ENCODE data around the gene FAM200B. TPM values are rescaled to one million over a fixed set of nuclear protein-coding genes. Genes with fewer than 3 reads are reported as not detected.

The FAM200B gene
- total RNA-seq, 2 donors from 2014 or later: 38.9 to 52.5 TPM

DNA sequence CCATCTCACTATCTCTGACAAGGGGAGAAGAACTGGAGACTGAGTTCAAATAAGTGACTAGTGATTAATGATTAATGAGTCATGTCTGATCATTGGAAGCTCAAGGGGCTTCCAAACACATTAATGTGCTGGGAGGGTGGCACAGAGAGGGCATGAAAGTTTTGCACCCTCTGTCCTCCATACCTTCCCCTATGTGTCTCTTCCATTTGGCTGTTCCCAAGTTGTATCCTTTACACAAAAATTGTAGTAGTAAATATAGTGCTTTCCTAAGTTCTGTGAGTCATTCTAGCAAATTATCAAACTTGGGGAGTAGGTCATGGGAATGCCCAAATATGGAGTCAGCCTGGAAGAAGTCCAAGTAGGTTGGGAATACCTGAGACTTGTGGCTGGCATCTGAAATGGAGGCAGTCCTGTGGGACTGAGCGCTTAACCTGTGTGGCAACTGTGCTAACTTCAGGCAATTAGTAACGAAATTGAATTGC lies 4.1 kb upstream of the FAM200B start:
- intact Hi-C loops (cut with DNase I): no loop called here
- no peak for DNase-seq (ENCODE audit: low spot score)

DNA sequence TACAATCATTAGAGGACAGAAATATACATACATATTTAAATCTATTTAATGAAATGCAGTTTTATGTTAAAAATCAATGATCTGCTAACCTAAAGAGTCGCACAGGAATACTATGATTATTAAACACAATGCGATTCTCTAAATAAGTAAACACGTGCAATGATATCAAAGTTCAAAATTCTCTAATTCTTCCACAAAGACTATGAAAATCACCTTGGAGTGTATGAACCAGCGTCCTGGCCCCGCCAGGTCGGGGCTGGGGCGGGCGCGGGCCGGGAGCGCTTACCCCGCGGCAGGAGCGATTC lies 608 bp upstream of the FAM200B start:
- Histone ChIP-seq H3K4me3 (peak overlapping the region; percentile 61 to 62), H3K27me3 (replicated peaks; ENCODE audit: insufficient read depth) (no peaks in the 10 kb centered on the region), H3K36me3 (no peaks in the 10 kb centered on the region), H3K27ac (peak overlapping the region; percentile 84 to 86), H3K9me3 (no peaks in the 10 kb centered on the region), H3K4me1 (replicated peaks) (peaks cover 3% of the 10 kb centered on the region)
- intact Hi-C loops (cut with DNase I): no loop called here
- WGBS: under 1% methylated on average over 13 of the region's 14 CpGs
- TF ChIP-seq POLR2A (IDR thresholded peaks at IDR 0.05): no peak
- TF ChIP-seq, protein P1, sequence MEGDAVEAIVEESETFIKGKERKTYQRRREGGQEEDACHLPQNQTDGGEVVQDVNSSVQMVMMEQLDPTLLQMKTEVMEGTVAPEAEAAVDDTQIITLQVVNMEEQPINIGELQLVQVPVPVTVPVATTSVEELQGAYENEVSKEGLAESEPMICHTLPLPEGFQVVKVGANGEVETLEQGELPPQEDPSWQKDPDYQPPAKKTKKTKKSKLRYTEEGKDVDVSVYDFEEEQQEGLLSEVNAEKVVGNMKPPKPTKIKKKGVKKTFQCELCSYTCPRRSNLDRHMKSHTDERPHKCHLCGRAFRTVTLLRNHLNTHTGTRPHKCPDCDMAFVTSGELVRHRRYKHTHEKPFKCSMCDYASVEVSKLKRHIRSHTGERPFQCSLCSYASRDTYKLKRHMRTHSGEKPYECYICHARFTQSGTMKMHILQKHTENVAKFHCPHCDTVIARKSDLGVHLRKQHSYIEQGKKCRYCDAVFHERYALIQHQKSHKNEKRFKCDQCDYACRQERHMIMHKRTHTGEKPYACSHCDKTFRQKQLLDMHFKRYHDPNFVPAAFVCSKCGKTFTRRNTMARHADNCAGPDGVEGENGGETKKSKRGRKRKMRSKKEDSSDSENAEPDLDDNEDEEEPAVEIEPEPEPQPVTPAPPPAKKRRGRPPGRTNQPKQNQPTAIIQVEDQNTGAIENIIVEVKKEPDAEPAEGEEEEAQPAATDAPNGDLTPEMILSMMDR (IDR thresholded peaks at IDR 0.05): no peak
- no peak for TF ChIP-seq POLR2AphosphoS5 (IDR thresholded peaks at IDR 0.05)
- no peak for DNase-seq (ENCODE audit: low spot score)

More for the DNA sequence above, 4.1 kb upstream of the FAM200B start:
- no peaks in the 10 kb centered on the region for H3K27me3 ChIP-seq (replicated peaks; ENCODE audit: insufficient read depth)
- no peak overlapping the region for H3K4me3 ChIP-seq
- no peaks in the 10 kb centered on the region for H3K4me1 ChIP-seq (replicated peaks)
- H3K27ac ChIP-seq: no peak overlapping the region
- WGBS: 87% methylated on average over 2 of the region's 2 CpGs
- H3K36me3 ChIP-seq: no peaks in the 10 kb centered on the region
- no peaks in the 10 kb centered on the region for H3K9me3 ChIP-seq
- TF ChIP-seq POLR2A (IDR thresholded peaks at IDR 0.05): no peak

DNA sequence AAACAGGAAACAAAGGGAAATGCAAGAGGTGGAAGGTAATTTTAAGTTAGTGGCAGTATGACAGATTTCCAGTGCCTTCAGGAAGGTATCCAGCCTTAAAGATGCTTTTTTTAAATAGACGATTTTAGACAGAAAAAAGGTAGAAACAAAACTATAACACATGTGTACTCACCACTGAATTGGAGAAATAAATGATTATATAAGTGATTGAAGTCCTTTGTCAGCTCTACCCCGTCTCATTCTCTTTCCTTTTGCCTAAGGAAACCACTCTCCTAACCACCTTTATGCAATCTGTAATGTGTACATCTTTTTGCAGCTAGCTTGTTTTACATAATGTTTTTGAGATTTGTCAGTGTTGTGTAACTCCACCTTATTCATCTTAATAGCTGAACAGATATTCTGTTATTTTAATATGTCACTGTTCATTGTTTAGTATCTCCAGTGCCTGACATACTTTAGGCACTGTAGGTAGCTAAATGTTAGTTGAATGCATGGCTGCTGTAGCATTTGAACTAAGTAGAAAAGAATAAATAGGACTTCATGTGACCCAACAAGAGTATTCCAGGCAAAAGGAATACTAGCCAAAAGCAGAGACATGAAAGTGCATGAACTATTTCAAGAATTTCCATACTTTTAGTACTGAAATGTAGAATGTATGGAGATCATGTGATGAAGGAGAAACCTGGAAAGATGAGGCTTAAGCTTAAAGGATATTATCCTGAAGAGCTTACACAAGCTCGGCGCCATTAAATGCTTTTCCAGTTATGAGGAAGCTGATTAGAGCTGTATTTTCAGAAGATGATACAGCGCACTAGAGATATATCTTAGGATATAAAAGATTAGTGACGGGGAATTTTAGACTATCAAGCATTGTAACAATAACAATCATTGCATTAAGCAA lies 865 bp downstream of the FAM200B start:
- H3K27me3 ChIP-seq (replicated peaks; ENCODE audit: insufficient read depth): no peaks in the 10 kb centered on the region
- WGBS: 39% methylated on average over 6 of the region's 6 CpGs
- DNase-seq (ENCODE audit: low spot score): no peak
- peak overlapping the region; percentile 84 to 86 for H3K27ac ChIP-seq
- peaks cover 3% of the 10 kb centered on the region for H3K4me1 ChIP-seq (replicated peaks)
- H3K36me3 ChIP-seq: no peaks in the 10 kb centered on the region
- H3K4me3 ChIP-seq: peak overlapping the region; percentile 61 to 62
- intact Hi-C loops (cut with DNase I): no loop called here
- TF ChIP-seq, protein P1 (IDR thresholded peaks at IDR 0.05): no peak
- no peak for TF ChIP-seq POLR2AphosphoS5 (IDR thresholded peaks at IDR 0.05)
- no peak for TF ChIP-seq POLR2A (IDR thresholded peaks at IDR 0.05)
- H3K9me3 ChIP-seq: no peaks in the 10 kb centered on the region

DNA sequence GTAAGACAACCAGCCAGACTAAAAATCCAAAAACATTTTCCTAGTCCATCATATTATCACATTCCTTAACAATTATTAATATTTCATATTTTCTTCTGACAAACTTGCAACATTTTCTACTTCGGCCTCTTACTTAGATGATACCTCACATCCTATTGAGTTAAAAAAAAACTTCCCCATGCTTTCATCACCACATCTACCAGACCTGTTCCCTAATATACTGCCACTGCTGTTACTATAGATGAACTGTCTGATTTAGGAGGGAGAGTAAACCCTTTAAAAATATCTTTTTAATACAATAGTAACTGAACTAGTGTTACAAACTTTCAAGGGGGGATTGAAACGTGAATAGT lies 1.5 kb downstream of the FAM200B start:
- Histone ChIP-seq H3K4me3 (no peak overlapping the region), H3K27me3 (replicated peaks; ENCODE audit: insufficient read depth) (no peaks in the 10 kb centered on the region), H3K9me3 (no peaks in the 10 kb centered on the region), H3K27ac (no peak overlapping the region), H3K36me3 (no peaks in the 10 kb centered on the region), H3K4me1 (replicated peaks) (peaks cover 3% of the 10 kb centered on the region)
- TF ChIP-seq POLR2A (IDR thresholded peaks at IDR 0.05) (no peak), POLR2AphosphoS5 (IDR thresholded peaks at IDR 0.05) (no peak)
- TF ChIP-seq, protein P1 (IDR thresholded peaks at IDR 0.05): no peak
- intact Hi-C loops (cut with DNase I): no loop called here
- 72% methylated on average over 2 of the region's 2 CpGs for WGBS
- no peak for DNase-seq (ENCODE audit: low spot score)

DNA sequence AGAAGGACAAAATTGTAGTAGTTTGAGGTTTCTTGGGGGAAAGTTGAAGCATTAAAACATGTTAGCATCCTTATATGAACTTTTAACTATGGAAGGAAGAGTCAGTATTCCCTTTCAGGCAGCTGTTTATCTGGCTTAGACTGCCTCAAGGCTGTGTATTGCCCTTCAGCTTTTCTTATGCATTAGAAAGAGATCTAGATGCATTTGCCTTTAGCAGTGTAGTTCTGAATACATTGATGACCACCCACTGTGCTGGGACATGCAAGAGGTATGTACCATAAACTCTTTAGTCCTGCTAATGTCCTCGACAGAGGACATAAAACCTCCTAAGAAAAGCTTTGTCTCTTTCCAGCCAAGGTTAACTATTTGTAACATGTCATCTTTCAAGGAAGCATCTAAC lies 2.9 kb downstream of the FAM200B start:
- H3K4me1 ChIP-seq (replicated peaks): peaks cover 3% of the 10 kb centered on the region
- H3K4me3 ChIP-seq: no peak overlapping the region
- intact Hi-C loops (cut with DNase I): no loop called here
- no peaks in the 10 kb centered on the region for H3K27me3 ChIP-seq (replicated peaks; ENCODE audit: insufficient read depth)
- H3K9me3 ChIP-seq: no peaks in the 10 kb centered on the region
- WGBS: 55% methylated on average over 1 of the region's 1 CpG
- no peaks in the 10 kb centered on the region for H3K36me3 ChIP-seq
- DNase-seq (ENCODE audit: low spot score): no peak
- no peak overlapping the region for H3K27ac ChIP-seq
- TF ChIP-seq POLR2AphosphoS5 (IDR thresholded peaks at IDR 0.05) (no peak), POLR2A (IDR thresholded peaks at IDR 0.05) (no peak)
- TF ChIP-seq, protein P1 (IDR thresholded peaks at IDR 0.05): no peak
